Endothelial cell of umbilical vein (primary cell): ENCODE measurements around the gene ICE2. TPM values are rescaled to one million over a fixed set of nuclear protein-coding genes. Genes with fewer than 3 reads are reported as not detected.

Source experiments
- BruUV-seq: library from RNA; stranded (reverse); fragments of 400-500 nt; replicated peaks from 2 replicates; lab custom pipeline; 2021; lab: Mats Ljungman, UMichigan
- CTCF ChIA-PET: fragments of 300-600, 350-600 bp; sonication (Branson Sonifier 250); formaldehyde crosslinking; loops from one replicate; lab custom pipeline; 2021; ENCODE audit warnings: antibody characterized with exemption, inconsistent platforms; lab: Charles Lee
- POLR2A ChIA-PET: fragments of 300-600, 350-600 bp; sonication (Branson Sonifier 250); formaldehyde crosslinking; loops from one replicate; lab custom pipeline; 2021; ENCODE audit warnings: antibody characterized with exemption, inconsistent platforms; lab: Charles Lee
- DNase-seq: peaks from one replicate; pipeline ENCODE4 v3.0.0-alpha.2; 2011; ENCODE audit warnings: low read depth, low spot score
- FAIRE-seq: peaks from 2 replicates; lab custom pipeline; 2011; peaks lifted over from hg19 to GRCh38; lab: Jason Lieb, UNC
- H2AFZ ChIP-seq: 2 replicates; pipeline ENCODE4 v1.6.0; 2012; ENCODE audit warnings: low read depth, low read length, control low read depth, inconsistent platforms
- H3K27ac ChIP-seq: 2 replicates; pipeline ENCODE4 v1.5.1; 2011; ENCODE audit warnings: low read depth, mild to moderate bottlenecking, control low read depth, low read length, moderate library complexity; ENCODE audit not compliant: insufficient read depth
- H3K27me3 ChIP-seq, 2 experiments: 2 replicates each; pipeline versions ENCODE4 v1.6.0 to v1.6.1; 2011; ENCODE audit warnings: low read length in 2 of 2, mixed read lengths in 1 of 2; ENCODE audit not compliant: control insufficient read depth in 2 of 2, insufficient read depth in 2 of 2
- H3K36me3 ChIP-seq, 2 experiments: 2 replicates in 1 of 2; 3 replicates in 1 of 2; pipeline ENCODE4 v1.5.1; 2011; ENCODE audit warnings: low read length in 2 of 2, mild to moderate bottlenecking in 1 of 2, moderate library complexity in 1 of 2; ENCODE audit not compliant: control insufficient read depth in 2 of 2, insufficient read depth in 2 of 2; ENCODE audit errors: extremely low read depth in 1 of 2
- H3K4me1 ChIP-seq: 3 replicates; pipeline ENCODE4 v1.5.1; 2011; ENCODE audit warnings: mild to moderate bottlenecking, low read length; ENCODE audit not compliant: control insufficient read depth, insufficient read depth; ENCODE audit errors: extremely low read depth
- H3K4me2 ChIP-seq: 2 replicates; pipeline ENCODE4 v1.6.1; 2011; ENCODE audit warnings: low read length, control low read depth, mixed read lengths; ENCODE audit not compliant: insufficient read depth
- H3K4me3 ChIP-seq, 3 experiments: fragments of 200-600 bp in 1 of 3; sonication (generic), shearing (Covaris generic) in 1 of 3; replicated peaks in 1 of 3; 2 replicates each; pipeline ENCODE4 v1.5.1; 2011 to 2016; ENCODE audit warnings: control low read depth in 3 of 3, low read length in 3 of 3, mild to moderate bottlenecking in 2 of 3, inconsistent platforms in 1 of 3, low read depth in 1 of 3, moderate library complexity in 1 of 3; ENCODE audit not compliant: insufficient read depth in 1 of 3
- H3K79me2 ChIP-seq: 2 replicates; pipeline ENCODE4 v1.6.0; 2012; ENCODE audit warnings: low read length, inconsistent platforms; ENCODE audit not compliant: control insufficient read depth, insufficient read depth
- H3K9ac ChIP-seq: replicated peaks from 2 replicates; pipeline ENCODE3; 2011; ENCODE audit warnings: low read length, control low read depth; ENCODE audit not compliant: insufficient read depth; ENCODE audit errors: extremely low read depth
- H3K9me1 ChIP-seq: replicated peaks from 3 replicates; pipeline ENCODE4 v1.6.0; 2011; ENCODE audit warnings: mild to moderate bottlenecking, low read length; ENCODE audit not compliant: control insufficient read depth, insufficient read depth; ENCODE audit errors: extremely low read depth
- H3K9me3 ChIP-seq: replicated peaks from 2 replicates; pipeline ENCODE4 v1.5.1; 2012; ENCODE audit warnings: low read length, inconsistent platforms; ENCODE audit not compliant: control insufficient read depth, insufficient read depth
- H4K20me1 ChIP-seq: replicated peaks from 2 replicates; pipeline ENCODE3; 2011; ENCODE audit warnings: mild to moderate bottlenecking, low read length; ENCODE audit not compliant: control insufficient read depth, insufficient read depth; ENCODE audit errors: extremely low read depth
- CTCF ChIP-seq, 2 donors: IDR thresholded peaks; 1 replicate in 1 of 2; 2 replicates in 1 of 2; pipeline ENCODE4 v1.5.1; 2011; ENCODE audit warnings: low read length in 2 of 2, mild to moderate bottlenecking in 2 of 2, moderate library complexity in 2 of 2, control low read depth in 1 of 2, inconsistent platforms in 1 of 2, low read depth in 1 of 2; ENCODE audit not compliant: insufficient read depth in 1 of 2; ENCODE audit errors: extremely low read depth in 1 of 2
- EZH2 ChIP-seq: IDR thresholded peaks from 2 replicates; pipeline ENCODE4 v1.6.1; 2012; ENCODE audit warnings: borderline replicate concordance, low read depth, mild to moderate bottlenecking, moderate library complexity, low read length, inconsistent platforms; ENCODE audit not compliant: severe bottlenecking
- FOS ChIP-seq: IDR thresholded peaks from 2 replicates; pipeline ENCODE4 v1.6.1; 2011; ENCODE audit warnings: mild to moderate bottlenecking, low read length, moderate library complexity, borderline replicate concordance; ENCODE audit not compliant: insufficient read depth
- GATA2 ChIP-seq: IDR thresholded peaks from 2 replicates; pipeline ENCODE4 v1.7.0; 2011; ENCODE audit warnings: low read depth, mild to moderate bottlenecking, moderate library complexity, mixed read lengths, low read length; ENCODE audit not compliant: insufficient read length, insufficient read depth
- JUN ChIP-seq: IDR thresholded peaks from 2 replicates; pipeline ENCODE4 v1.6.1; 2011; ENCODE audit warnings: borderline replicate concordance, low read depth; ENCODE audit not compliant: insufficient read length, insufficient read depth
- MAX ChIP-seq: IDR thresholded peaks from 2 replicates; pipeline ENCODE4 v1.6.1; 2011; ENCODE audit not compliant: insufficient read depth, insufficient read length
- MYC ChIP-seq: IDR thresholded peaks from one replicate; pipeline ENCODE4 v1.6.1; 2011; ENCODE audit warnings: mild to moderate bottlenecking, low read depth, low read length
- POLR2A ChIP-seq: IDR thresholded peaks from 2 replicates; pipeline ENCODE4 v1.6.1; 2012; ENCODE audit warnings: low read depth, mild to moderate bottlenecking, control low read depth, low read length
- POLR2AphosphoS5 ChIP-seq: IDR thresholded peaks from 2 replicates; pipeline ENCODE4 v1.6.1; 2012; ENCODE audit warnings: low read depth, mild to moderate bottlenecking, control low read depth, low read length, moderate library complexity; ENCODE audit not compliant: insufficient read depth
- dilution Hi-C: fragments of 300-500 bp; cut with MboI; formaldehyde crosslinking; loops from one replicate; pipeline ENCODE4 v1.15.0; 2019; ENCODE audit warnings: low sequenced_read_pairs; ENCODE audit not compliant: extremely low pct_ligation_motif_present
- intact Hi-C: fragments of 100-400 bp; cut with micrococcal nuclease; formaldehyde crosslinking; loops from one replicate; pipeline ENCODE4 v1.10.0; 2022
- polyA plus RNA-seq, 4 experiments: library from polyadenylated mRNA; depleted of rRNA in 3 of 4; stranded (reverse) in 3 of 4; unstranded in 1 of 4; fragments of >200 nt; gene quantifications; 2 replicates each; pipeline versions ENCODE4 v1.2.1 to v1.2.3, GENCODE V29; 2011 to 2012; ENCODE audit warnings: missing spikeins in 1 of 4
- total RNA-seq: library from RNA; stranded (reverse); gene quantifications from 2 replicates; pipeline ENCODE4 v1.2.3, GENCODE V29; 2021

The ICE2 gene
- total and polyA plus RNA-seq, 2 donors (not counting 3 experiments of a cell fraction or from before 2014, with no cell fraction given): 22.1 to 57.0 TPM

- peaks cover 8% of the 10 kb centered on the region for H4K20me1 ChIP-seq
- TF ChIP-seq MAX: no peak
- TF ChIP-seq POLR2AphosphoS5: no peak
- TF ChIP-seq GATA2: no peak
- TF ChIP-seq JUN: no peak
- TF ChIP-seq MYC: no peak
- no peak for TF ChIP-seq POLR2A
- TF ChIP-seq FOS: no peak
- no peak for TF ChIP-seq EZH2
- no peak for TF ChIP-seq CTCF (IDR thresholded peaks at IDR 0.05; ENCODE audit: extremely low read depth in 1 of 2, insufficient read depth in 1 of 2, low read depth in 1 of 2, low read length in 2 of 2)
- H3K36me3 ChIP-seq: peaks cover 38 to 49% of the 10 kb centered on the region in 2 experiments
- H3K4me2 ChIP-seq: no peak overlapping the region
- H3K79me2 ChIP-seq: peaks cover 84% of the 10 kb centered on the region
- BruUV-seq: no TSS peak
- dilution Hi-C loops: no loop called here
- POLR2A ChIA-PET: no interaction called here
- intact Hi-C loops: no loop called here
- H3K4me1 ChIP-seq: peaks cover 83% of the 10 kb centered on the region
- CTCF ChIA-PET: interaction anchor here (1.4 kb wide), 1 partner anchor 8 kb away, joined by 3 read pairs; no protein-coding TSS in a partner anchor
- DNase-seq (no peak), FAIRE-seq (no peak)
- no peaks in the 10 kb centered on the region for H3K27me3 ChIP-seq
- H3K9me1 ChIP-seq: no peaks in the 10 kb centered on the region
- no peak overlapping the region for H3K4me3 ChIP-seq
- no peaks in the 10 kb centered on the region for H3K9me3 ChIP-seq
- H3K9ac ChIP-seq: no peak overlapping the region
- no peak overlapping the region for H2AFZ ChIP-seq
- peak overlapping the region; percentile 38 for H3K27ac ChIP-seq
Observed at GRCh38 chr15:60379185-60379524, 99.8 kb downstream of the ICE2 start.
